Lung (tissue), 12 donors: ENCODE measurements around the gene ACER3. TPM values are rescaled to one million over a fixed set of nuclear protein-coding genes. Genes with fewer than 3 reads are reported as not detected.

Experiments used
- ATAC-seq: fragments of 200-7000 bp; cut with Tn5 transposase; one replicate; pipeline ENCODE4 v1.9.1; 2020; ENCODE audit warnings: moderate number of reproducible peaks; ENCODE audit not compliant: insufficient read depth, low FRiP score
- DNase-seq, 3 donors: peaks; one replicate each; pipeline ENCODE4 v3.0.0-alpha.2; 2013 to 2017
- H3K27ac ChIP-seq, 2 donors: one replicate each; pipeline ENCODE4 v1.5.1; 2013; ENCODE audit warnings: mild to moderate bottlenecking in 2 of 2, moderate library complexity in 2 of 2, control low read depth in 1 of 2, inconsistent platforms in 1 of 2, low read depth in 1 of 2, low read length in 1 of 2
- H3K27me3 ChIP-seq, 3 donors: one replicate each; pipeline ENCODE4 v1.5.1; 2013; ENCODE audit warnings: low read length in 2 of 3; ENCODE audit not compliant: control insufficient read depth in 3 of 3, insufficient read depth in 3 of 3
- H3K36me3 ChIP-seq, 4 donors: one replicate each; pipeline ENCODE4 v1.5.1; 2013; ENCODE audit warnings: low read length in 4 of 4, mild to moderate bottlenecking in 1 of 4, moderate library complexity in 1 of 4; ENCODE audit not compliant: control insufficient read depth in 4 of 4, insufficient read depth in 4 of 4
- H3K4me1 ChIP-seq, 5 donors: one replicate each; pipeline ENCODE4 v1.5.1; 2013; ENCODE audit warnings: low read length in 5 of 5, mild to moderate bottlenecking in 2 of 5, moderate library complexity in 1 of 5; ENCODE audit not compliant: control insufficient read depth in 5 of 5, insufficient read depth in 5 of 5
- H3K4me3 ChIP-seq: one replicate; pipeline ENCODE4 v1.5.1; 2013; ENCODE audit warnings: mild to moderate bottlenecking, control low read depth, moderate library complexity
- H3K9ac ChIP-seq, 2 donors: one replicate each; pipeline ENCODE4 v1.5.1; 2013; ENCODE audit warnings: low read length in 2 of 2, control low read depth in 1 of 2; ENCODE audit not compliant: insufficient read depth in 1 of 2
- H3K9me3 ChIP-seq, 4 donors: one replicate each; pipeline ENCODE4 v1.5.1; 2013; ENCODE audit warnings: low read length in 3 of 4, mild to moderate bottlenecking in 1 of 4, moderate library complexity in 1 of 4; ENCODE audit not compliant: control insufficient read depth in 4 of 4, insufficient read depth in 3 of 4
- WGBS, 2 donors: extraction: QIAGEN DNeasy Blood & Tissue Kit; methylation state at CpG; one replicate each; pipeline ENCODE4 v1.1.7; 2013; 5-methylcytosine and 5-hydroxymethylcytosine counted together
- polyA plus RNA-seq, 2 donors: library from polyadenylated mRNA; stranded (reverse); fragments of 200-250 nt; gene quantifications; one replicate each; pipeline ENCODE4 v1.2.1, GENCODE V29; 2013
- total RNA-seq, 2 donors: library from RNA; depleted of rRNA in 1 of 2; stranded (reverse); fragments of >200 nt in 1 of 2; gene quantifications; one replicate each; pipeline ENCODE4 v1.2.1, GENCODE V29; 2014 to 2021
- TF ChIP-seq, protein P1 (sequence below): IDR thresholded peaks from 2 replicates; pipeline ENCODE4 v1.5.1; 2012; ENCODE audit warnings: mild to moderate bottlenecking; ENCODE audit errors: control extremely low read depth, extremely low read depth
- donor health status: control.
- donor health status: control.
- donor health status: Bipolar disorder and iron deficiency.
- donor health status: healthy.
- donor health status: DM: yes; HTN: yes; CAD: no.

Gene ACER3
- total and polyA plus RNA-seq, 4 donors = 7.9 to 37.0 (median 12.7) TPM

DNA sequence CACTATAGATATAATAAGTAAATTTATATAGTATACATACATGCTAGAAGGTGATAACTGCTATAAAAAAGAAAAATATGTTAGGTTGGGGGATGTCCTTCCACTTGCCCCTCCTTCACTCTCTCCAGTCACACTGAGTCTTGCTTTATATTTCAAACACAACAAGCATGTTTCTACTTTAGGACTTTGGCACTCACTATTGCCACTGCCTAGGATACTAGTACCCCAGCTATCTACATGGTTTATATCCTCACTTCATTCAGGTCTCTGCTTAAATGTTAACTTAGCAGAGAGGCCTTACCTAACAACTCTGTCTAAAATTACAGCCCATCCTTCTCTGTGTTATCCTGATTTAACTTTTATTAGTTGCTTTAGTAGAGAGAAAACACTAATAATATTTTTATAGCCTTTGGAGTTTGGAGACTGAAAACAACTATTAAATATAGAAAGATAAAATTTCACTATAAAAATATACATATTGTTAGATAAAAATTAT, 134.4 kb downstream of the ACER3 start:
- Histone ChIP-seq H3K9ac (no peak overlapping the region), H3K27me3 (no peaks in the 10 kb centered on the region), H3K36me3 (peaks cover 0 to 4% (median 3%) of the 10 kb centered on the region in 4 donors), H3K4me3 (no peak overlapping the region), H3K4me1 (no peaks in the 10 kb centered on the region), H3K9me3 (peaks cover 0 to 3% (median 0%) of the 10 kb centered on the region in 4 donors), H3K27ac (no peak overlapping the region)
- TF ChIP-seq, protein P1, sequence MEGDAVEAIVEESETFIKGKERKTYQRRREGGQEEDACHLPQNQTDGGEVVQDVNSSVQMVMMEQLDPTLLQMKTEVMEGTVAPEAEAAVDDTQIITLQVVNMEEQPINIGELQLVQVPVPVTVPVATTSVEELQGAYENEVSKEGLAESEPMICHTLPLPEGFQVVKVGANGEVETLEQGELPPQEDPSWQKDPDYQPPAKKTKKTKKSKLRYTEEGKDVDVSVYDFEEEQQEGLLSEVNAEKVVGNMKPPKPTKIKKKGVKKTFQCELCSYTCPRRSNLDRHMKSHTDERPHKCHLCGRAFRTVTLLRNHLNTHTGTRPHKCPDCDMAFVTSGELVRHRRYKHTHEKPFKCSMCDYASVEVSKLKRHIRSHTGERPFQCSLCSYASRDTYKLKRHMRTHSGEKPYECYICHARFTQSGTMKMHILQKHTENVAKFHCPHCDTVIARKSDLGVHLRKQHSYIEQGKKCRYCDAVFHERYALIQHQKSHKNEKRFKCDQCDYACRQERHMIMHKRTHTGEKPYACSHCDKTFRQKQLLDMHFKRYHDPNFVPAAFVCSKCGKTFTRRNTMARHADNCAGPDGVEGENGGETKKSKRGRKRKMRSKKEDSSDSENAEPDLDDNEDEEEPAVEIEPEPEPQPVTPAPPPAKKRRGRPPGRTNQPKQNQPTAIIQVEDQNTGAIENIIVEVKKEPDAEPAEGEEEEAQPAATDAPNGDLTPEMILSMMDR = no peak
- ATAC-seq (no peak), DNase-seq (no peak)

- H3K9me3 ChIP-seq = peaks cover 0 to 3% (median 0%) of the 10 kb centered on the region in 4 donors
- TF ChIP-seq, protein P1 = no peak
- H3K4me1 ChIP-seq = no peaks in the 10 kb centered on the region
- no peak overlapping the region for H3K27ac ChIP-seq
- no peak overlapping the region for H3K9ac ChIP-seq
- WGBS, 2 donors = 97 to 100% methylated on average over 1 of the region's 1 CpG
- no peak for ATAC-seq
- H3K36me3 ChIP-seq = peaks cover 0 to 4% (median 2%) of the 10 kb centered on the region in 4 donors
- no peak for DNase-seq
- H3K27me3 ChIP-seq = no peaks in the 10 kb centered on the region
- no peak overlapping the region for H3K4me3 ChIP-seq
These were observed 136.8 kb downstream of the ACER3 start for GRCh38 chr11:76997512-76997911.

GRCh38 chr11:76999597-76999996, 138.9 kb downstream of the ACER3 start:
- ATAC-seq (no peak), DNase-seq (no peak)
- Histone ChIP-seq H3K36me3 (peaks cover 0 to 4% (median 2%) of the 10 kb centered on the region in 4 donors), H3K4me1 (no peaks in the 10 kb centered on the region), H3K27me3 (no peaks in the 10 kb centered on the region), H3K9me3 (peaks cover 0 to 3% (median 0%) of the 10 kb centered on the region in 4 donors), H3K27ac (no peak overlapping the region), H3K9ac (no peak overlapping the region), H3K4me3 (no peak overlapping the region)
- TF ChIP-seq, protein P1 = no peak
- WGBS, 2 donors = 97 to 98% methylated on average over 1 of the region's 1 CpG

GRCh38 chr11:77001613-77002012, 140.9 kb downstream of the ACER3 start:
- Histone ChIP-seq H3K4me3 (no peak overlapping the region), H3K36me3 (peaks cover 0 to 4% (median 2%) of the 10 kb centered on the region in 4 donors), H3K27ac (no peak overlapping the region), H3K4me1 (no peaks in the 10 kb centered on the region), H3K27me3 (no peaks in the 10 kb centered on the region), H3K9me3 (peaks cover 0 to 3% (median 0%) of the 10 kb centered on the region in 4 donors), H3K9ac (no peak overlapping the region)
- TF ChIP-seq, protein P1 = no peak
- 74 to 97% methylated on average over 1 of the region's 1 CpG for WGBS, 2 donors
- no peak for DNase-seq
- no peak for ATAC-seq
